Colonic mucosa (tissue), 4 donors: ENCODE measurements around the gene RASGRF1. TPM values are rescaled to one million over a fixed set of nuclear protein-coding genes. Genes with fewer than 3 reads are reported as not detected.
"Not testable (repeated sequence)": the region's sequence is repeated elsewhere in the genome, so short reads cannot be mapped to it uniquely, and the experiment has no call there.

ENCODE experiments used
- DNase-seq: peaks from one replicate; pipeline ENCODE4 v3.0.0-alpha.2; 2020
- H3K27ac ChIP-seq: fragments of 200-600 bp; one replicate; pipeline ENCODE4 v1.8.0; 2021
- H3K27me3 ChIP-seq: fragments of 200-600 bp; one replicate; pipeline ENCODE4 v1.8.0; 2021
- H3K36me3 ChIP-seq: fragments of 200-600 bp; one replicate; pipeline ENCODE4 v1.8.0; 2021
- H3K4me1 ChIP-seq: fragments of 200-600 bp; one replicate; pipeline ENCODE4 v1.8.0; 2021; ENCODE audit warnings: mild to moderate bottlenecking
- H3K4me3 ChIP-seq: fragments of 200-600 bp; one replicate; pipeline ENCODE4 v1.8.0; 2021
- H3K9ac ChIP-seq, 2 donors: one replicate each; pipeline ENCODE4 v1.7.0; 2013; ENCODE audit warnings: control low read depth in 2 of 2, low read depth in 2 of 2, low read length in 2 of 2
- H3K9me3 ChIP-seq: fragments of 200-600 bp; one replicate; pipeline ENCODE4 v1.8.0; 2021
- CTCF ChIP-seq: fragments of 200-600 bp; IDR thresholded peaks from one replicate; pipeline ENCODE4 v1.8.0; 2022; ENCODE audit warnings: antibody characterized with exemption, mild to moderate bottlenecking
- intact Hi-C: fragments of 100-400 bp; cut with DNase I; formaldehyde crosslinking; loops from one replicate; pipeline ENCODE4 v1.14.1; 2022
- total RNA-seq, 2 donors: library from RNA; stranded (reverse); fragmentation: NEBNext Ultra II Directional in 1 of 2; extraction: Animal tissue kit (Norgen Biotek cat#: 25700) in 1 of 2; gene quantifications; one replicate each; pipeline ENCODE4 v1.2.1, GENCODE V29; 2021
- donor health status: healthy.
- donor health status: DM: no; HTN: no; CAD: no.
- donor health status: DM: no; HTN: no; CAD: no.

The RASGRF1 gene
- total RNA-seq, 2 donors from 2014 or later = 0.15 to 0.56 TPM

GRCh38 chr15:79113831-79114230, 23.3 kb upstream of the RASGRF1 start:
- Histone ChIP-seq H3K27ac (no peak overlapping the region), H3K27me3 (no peaks in the 10 kb centered on the region), H3K4me1 (no peaks in the 10 kb centered on the region), H3K4me3 (no peak overlapping the region), H3K9ac (no peak overlapping the region), H3K36me3 (no peaks in the 10 kb centered on the region), H3K9me3 (no peaks in the 10 kb centered on the region)
- TF ChIP-seq CTCF = no peak
- no peak for DNase-seq
- intact Hi-C loops = no loop called here

GRCh38 chr15:79111404-79111803, 20.8 kb upstream of the RASGRF1 start:
- H3K36me3 ChIP-seq, H3K27ac ChIP-seq, H3K4me3 ChIP-seq, H3K4me1 ChIP-seq, intact Hi-C loops, H3K27me3 ChIP-seq, DNase-seq, H3K9ac ChIP-seq, H3K9me3 ChIP-seq: not testable (repeated sequence)

GRCh38 chr15:79105141-79105540, 14.6 kb upstream of the RASGRF1 start:
- TF ChIP-seq CTCF = no peak
- DNase-seq = no peak
- Histone ChIP-seq H3K4me3 (no peak overlapping the region), H3K27me3 (no peaks in the 10 kb centered on the region), H3K36me3 (no peaks in the 10 kb centered on the region), H3K4me1 (no peaks in the 10 kb centered on the region), H3K27ac (no peak overlapping the region), H3K9me3 (no peaks in the 10 kb centered on the region), H3K9ac (no peak overlapping the region)
- intact Hi-C loops = no loop called here

- no peaks in the 10 kb centered on the region for H3K36me3 ChIP-seq
- H3K9me3 ChIP-seq = no peaks in the 10 kb centered on the region
- intact Hi-C loops = no loop called here
- no peak overlapping the region for H3K4me3 ChIP-seq
- no peak for TF ChIP-seq CTCF
- DNase-seq = no peak
- H3K4me1 ChIP-seq = no peaks in the 10 kb centered on the region
- no peaks in the 10 kb centered on the region for H3K27me3 ChIP-seq
- H3K9ac ChIP-seq = no peak overlapping the region
- H3K27ac ChIP-seq = no peak overlapping the region
Measured at GRCh38 chr15:79102595-79102994, 12.0 kb upstream of the RASGRF1 start.

GRCh38 chr15:79101866-79102581, 11.4 kb upstream of the RASGRF1 start:
- Histone ChIP-seq H3K27ac (no peak overlapping the region), H3K9ac (no peak overlapping the region), H3K36me3 (no peaks in the 10 kb centered on the region), H3K4me1 (no peaks in the 10 kb centered on the region), H3K4me3 (no peak overlapping the region), H3K27me3 (no peaks in the 10 kb centered on the region), H3K9me3 (no peaks in the 10 kb centered on the region)
- intact Hi-C loops = no loop called here
- DNase-seq = no peak
- no peak for TF ChIP-seq CTCF

GRCh38 chr15:79099692-79100091, 9.1 kb upstream of the RASGRF1 start:
- intact Hi-C loops = no loop called here
- Histone ChIP-seq H3K4me1 (no peaks in the 10 kb centered on the region), H3K27ac (no peak overlapping the region), H3K4me3 (no peak overlapping the region), H3K9ac (no peak overlapping the region), H3K9me3 (no peaks in the 10 kb centered on the region), H3K27me3 (no peaks in the 10 kb centered on the region), H3K36me3 (no peaks in the 10 kb centered on the region)
- no peak for TF ChIP-seq CTCF
- no peak for DNase-seq
